Measurements from ENCODE around the gene CHRNA3.
A peak's percentile ranks its signal among the peaks of the same experiment; 100 is the strongest.

Gene CHRNA3

GRCh38 chr15:78623786-78624497 lies 3.1 kb upstream of the CHRNA3 start:
- Histone ChIP-seq H3K27me3 (ENCODE audit: low read depth, low read length) (peaks cover 21% of the 10 kb centered on the region), H3K36me3 (ENCODE audit: control insufficient read depth in 1 of 2, insufficient read depth in 2 of 2, low read length in 2 of 2) (no peaks in the 10 kb centered on the region), H3K4me1 (ENCODE audit: control insufficient read depth in 1 of 2, insufficient read depth in 2 of 2, low read length in 2 of 2) (peaks cover 0 to 19% of the 10 kb centered on the region in 2 donors)

GRCh38 chr15:78621810-78622402 lies 1.1 kb upstream of the CHRNA3 start:
- Histone ChIP-seq H3K27ac (ENCODE audit: low read length) (no peak overlapping the region), H3K27me3 (ENCODE audit: low read depth, low read length) (peaks cover 22% of the 10 kb centered on the region), H3K4me3 (ENCODE audit: low read depth in 1 of 2, low read length in 2 of 2) (no peak overlapping the region), H3K36me3 (ENCODE audit: control insufficient read depth in 1 of 2, insufficient read depth in 2 of 2, low read length in 2 of 2) (no peaks in the 10 kb centered on the region), H3K4me1 (ENCODE audit: control insufficient read depth in 1 of 2, insufficient read depth in 2 of 2, low read length in 2 of 2) (peaks cover 0 to 21% of the 10 kb centered on the region in 2 donors), H3K9me3 (ENCODE audit: control insufficient read depth in 1 of 2, low read length in 2 of 2) (no peaks in the 10 kb centered on the region)

More at GRCh38 chr15:78623786-78624497, 3.1 kb upstream of the CHRNA3 start:
- Histone ChIP-seq H3K27ac (ENCODE audit: low read length) (no peak overlapping the region), H3K9me3 (ENCODE audit: control insufficient read depth in 1 of 2, low read length in 2 of 2) (no peaks in the 10 kb centered on the region), H3K4me3 (ENCODE audit: low read depth in 1 of 2, low read length in 2 of 2) (no peak overlapping the region)

- Histone ChIP-seq H3K9me3 (ENCODE audit: control insufficient read depth in 1 of 2, low read length in 2 of 2) (no peaks in the 10 kb centered on the region), H3K36me3 (ENCODE audit: control insufficient read depth in 1 of 2, insufficient read depth in 2 of 2, low read length in 2 of 2) (no peaks in the 10 kb centered on the region), H3K27ac (ENCODE audit: low read length) (no peak overlapping the region), H3K27me3 (ENCODE audit: low read depth, low read length) (peaks cover 22% of the 10 kb centered on the region), H3K4me3 (ENCODE audit: low read depth in 1 of 2, low read length in 2 of 2) (peak overlapping the region; percentile 33 to 63), H3K4me1 (ENCODE audit: control insufficient read depth in 1 of 2, insufficient read depth in 2 of 2, low read length in 2 of 2) (peaks cover 0 to 21% of the 10 kb centered on the region in 2 donors)
Observed at GRCh38 chr15:78620021-78620526, 722 bp downstream of the CHRNA3 start.

- Histone ChIP-seq H3K4me3 (ENCODE audit: low read depth in 1 of 2, low read length in 2 of 2) (peak overlapping the region in 1 of 2 donors; percentile 63), H3K27me3 (ENCODE audit: low read depth, low read length) (peaks cover 22% of the 10 kb centered on the region), H3K36me3 (ENCODE audit: control insufficient read depth in 1 of 2, insufficient read depth in 2 of 2, low read length in 2 of 2) (no peaks in the 10 kb centered on the region), H3K4me1 (ENCODE audit: control insufficient read depth in 1 of 2, insufficient read depth in 2 of 2, low read length in 2 of 2) (peaks cover 0 to 21% of the 10 kb centered on the region in 2 donors), H3K9me3 (ENCODE audit: control insufficient read depth in 1 of 2, low read length in 2 of 2) (no peaks in the 10 kb centered on the region), H3K27ac (ENCODE audit: low read length) (no peak overlapping the region)
Observed at GRCh38 chr15:78619022-78619950, 1.5 kb downstream of the CHRNA3 start.

GRCh38 chr15:78618490-78618934 lies 2.3 kb downstream of the CHRNA3 start:
- Histone ChIP-seq H3K27me3 (ENCODE audit: low read depth, low read length) (peaks cover 22% of the 10 kb centered on the region), H3K36me3 (ENCODE audit: control insufficient read depth in 1 of 2, insufficient read depth in 2 of 2, low read length in 2 of 2) (no peaks in the 10 kb centered on the region), H3K4me1 (ENCODE audit: control insufficient read depth in 1 of 2, insufficient read depth in 2 of 2, low read length in 2 of 2) (peaks cover 0 to 21% of the 10 kb centered on the region in 2 donors), H3K9me3 (ENCODE audit: control insufficient read depth in 1 of 2, low read length in 2 of 2) (no peaks in the 10 kb centered on the region), H3K4me3 (ENCODE audit: low read depth in 1 of 2, low read length in 2 of 2) (no peak overlapping the region), H3K27ac (ENCODE audit: low read length) (no peak overlapping the region)

GRCh38 chr15:78618064-78618463 lies 2.7 kb downstream of the CHRNA3 start:
- no peak overlapping the region for H3K4me3 ChIP-seq (ENCODE audit: low read depth in 1 of 2, low read length in 2 of 2)
- no peaks in the 10 kb centered on the region for H3K36me3 ChIP-seq (ENCODE audit: control insufficient read depth in 1 of 2, insufficient read depth in 2 of 2, low read length in 2 of 2)
- H3K4me1 ChIP-seq (ENCODE audit: control insufficient read depth in 1 of 2, insufficient read depth in 2 of 2, low read length in 2 of 2), result peaks cover 0 to 21% of the 10 kb centered on the region in 2 donors
- no peaks in the 10 kb centered on the region for H3K9me3 ChIP-seq (ENCODE audit: control insufficient read depth in 1 of 2, low read length in 2 of 2)
- H3K27ac ChIP-seq (ENCODE audit: low read length), result no peak overlapping the region
- peaks cover 22% of the 10 kb centered on the region for H3K27me3 ChIP-seq (ENCODE audit: low read depth, low read length)

GRCh38 chr15:78617516-78617915 lies 3.3 kb downstream of the CHRNA3 start:
- Histone ChIP-seq H3K36me3 (ENCODE audit: control insufficient read depth in 1 of 2, insufficient read depth in 2 of 2, low read length in 2 of 2) (no peaks in the 10 kb centered on the region), H3K27me3 (ENCODE audit: low read depth, low read length) (peaks cover 22% of the 10 kb centered on the region), H3K9me3 (ENCODE audit: control insufficient read depth in 1 of 2, low read length in 2 of 2) (no peaks in the 10 kb centered on the region), H3K4me1 (ENCODE audit: control insufficient read depth in 1 of 2, insufficient read depth in 2 of 2, low read length in 2 of 2) (peaks cover 0 to 21% of the 10 kb centered on the region in 2 donors), H3K27ac (ENCODE audit: low read length) (no peak overlapping the region), H3K4me3 (ENCODE audit: low read depth in 1 of 2, low read length in 2 of 2) (no peak overlapping the region)

- no peak overlapping the region for H3K4me3 ChIP-seq (ENCODE audit: low read depth in 1 of 2, low read length in 2 of 2)
- H3K36me3 ChIP-seq (ENCODE audit: control insufficient read depth in 1 of 2, insufficient read depth in 2 of 2, low read length in 2 of 2), result no peaks in the 10 kb centered on the region
- H3K9me3 ChIP-seq (ENCODE audit: control insufficient read depth in 1 of 2, low read length in 2 of 2), result no peaks in the 10 kb centered on the region
- peaks cover 18% of the 10 kb centered on the region for H3K27me3 ChIP-seq (ENCODE audit: low read depth, low read length)
- no peak overlapping the region for H3K27ac ChIP-seq (ENCODE audit: low read length)
- peaks cover 0 to 21% of the 10 kb centered on the region in 2 donors for H3K4me1 ChIP-seq (ENCODE audit: control insufficient read depth in 1 of 2, insufficient read depth in 2 of 2, low read length in 2 of 2)
Observed at GRCh38 chr15:78617076-78617475, 3.7 kb downstream of the CHRNA3 start.

- Histone ChIP-seq H3K36me3 (ENCODE audit: control insufficient read depth in 1 of 2, insufficient read depth in 2 of 2, low read length in 2 of 2) (no peaks in the 10 kb centered on the region), H3K27ac (ENCODE audit: low read length) (no peak overlapping the region), H3K9me3 (ENCODE audit: control insufficient read depth in 1 of 2, low read length in 2 of 2) (no peaks in the 10 kb centered on the region), H3K27me3 (ENCODE audit: low read depth, low read length) (peaks cover 15% of the 10 kb centered on the region), H3K4me3 (ENCODE audit: low read depth in 1 of 2, low read length in 2 of 2) (no peak overlapping the region), H3K4me1 (ENCODE audit: control insufficient read depth in 1 of 2, insufficient read depth in 2 of 2, low read length in 2 of 2) (peaks cover 0 to 21% of the 10 kb centered on the region in 2 donors)
Observed at GRCh38 chr15:78616506-78616905, 4.3 kb downstream of the CHRNA3 start.

- no peaks in the 10 kb centered on the region for H3K36me3 ChIP-seq (ENCODE audit: control insufficient read depth in 1 of 2, insufficient read depth in 2 of 2, low read length in 2 of 2)
- peaks cover 0 to 12% of the 10 kb centered on the region in 2 donors for H3K4me1 ChIP-seq (ENCODE audit: control insufficient read depth in 1 of 2, insufficient read depth in 2 of 2, low read length in 2 of 2)
- no peaks in the 10 kb centered on the region for H3K9me3 ChIP-seq (ENCODE audit: control insufficient read depth in 1 of 2, low read length in 2 of 2)
- H3K27me3 ChIP-seq (ENCODE audit: low read depth, low read length), result peaks cover 13% of the 10 kb centered on the region
- no peak overlapping the region for H3K27ac ChIP-seq (ENCODE audit: low read length)
- no peak overlapping the region for H3K4me3 ChIP-seq (ENCODE audit: low read depth in 1 of 2, low read length in 2 of 2)
Observed at GRCh38 chr15:78615151-78615589, 5.6 kb downstream of the CHRNA3 start.

GRCh38 chr15:78614021-78614420 lies 6.8 kb downstream of the CHRNA3 start:
- Histone ChIP-seq H3K4me1 (ENCODE audit: control insufficient read depth in 1 of 2, insufficient read depth in 2 of 2, low read length in 2 of 2) (peaks cover 0 to 3% of the 10 kb centered on the region in 2 donors), H3K27ac (ENCODE audit: low read length) (no peak overlapping the region), H3K36me3 (ENCODE audit: control insufficient read depth in 1 of 2, insufficient read depth in 2 of 2, low read length in 2 of 2) (no peaks in the 10 kb centered on the region), H3K9me3 (ENCODE audit: control insufficient read depth in 1 of 2, low read length in 2 of 2) (no peaks in the 10 kb centered on the region), H3K4me3 (ENCODE audit: low read depth in 1 of 2, low read length in 2 of 2) (no peak overlapping the region), H3K27me3 (ENCODE audit: low read depth, low read length) (peaks cover 1% of the 10 kb centered on the region)
